WTC11 (cell line): ENCODE measurements around the gene DGKA. TPM values are rescaled to one million over a fixed set of nuclear protein-coding genes. Genes with fewer than 3 reads are reported as not detected.
A peak's percentile ranks its signal among the peaks of the same experiment; 100 is the strongest.

Experiments used
- ATAC-seq: fragments of 200-7000 bp; cut with Tn5 transposase; 2 replicates; pipeline ENCODE4 v1.10.0; 2021; ENCODE audit warnings: mild to moderate bottlenecking, moderate library complexity
- CTCF ChIA-PET: fragments of 300-600 bp; sonication (Branson Sonifier 250); formaldehyde crosslinking; loops from one replicate; lab custom pipeline; 2021; ENCODE audit warnings: antibody characterized with exemption; lab: Charles Lee
- POLR2A ChIA-PET: fragments of 350-600 bp; sonication (Branson Sonifier 250); formaldehyde crosslinking; loops from one replicate; lab custom pipeline; 2021; ENCODE audit warnings: antibody characterized with exemption; lab: Charles Lee
- DNase-seq: peaks from one replicate; pipeline ENCODE4 v3.0.0; 2021; ENCODE audit warnings: low spot score
- H3K27ac Mint-ChIP-seq: 2 replicates; pipeline ENCODE4 v1.8.0; 2021; ENCODE audit warnings: mixed read lengths
- H3K27me3 Mint-ChIP-seq: 2 replicates; pipeline ENCODE4 v1.8.0; 2021; ENCODE audit warnings: low read depth, mild to moderate bottlenecking, moderate library complexity, mixed read lengths
- H3K36me3 Mint-ChIP-seq: 2 replicates; pipeline ENCODE4 v1.8.0; 2021; ENCODE audit warnings: mixed read lengths
- H3K4me1 Mint-ChIP-seq: 2 replicates; pipeline ENCODE4 v1.8.0; 2022; ENCODE audit warnings: mixed read lengths
- H3K4me3 Mint-ChIP-seq: 2 replicates; pipeline ENCODE4 v1.8.0; 2021; ENCODE audit warnings: mild to moderate bottlenecking, moderate library complexity, mixed read lengths
- H3K9me3 Mint-ChIP-seq: 2 replicates; pipeline ENCODE4 v1.8.0; 2021; ENCODE audit warnings: mixed read lengths
- E2F4 ChIP-seq: sonication (generic); formaldehyde crosslinking; IDR thresholded peaks from 2 replicates; pipeline ENCODE4 v1.8.1; 2022; ENCODE audit warnings: low read depth, mild to moderate bottlenecking, moderate library complexity, missing genetic modification reagents, borderline replicate concordance
- FOXP4 ChIP-seq: sonication (generic); formaldehyde crosslinking; IDR thresholded peaks from 2 replicates; pipeline ENCODE4 v1.8.0; 2022; ENCODE audit warnings: mild to moderate bottlenecking, missing genetic modification reagents
- IRF2 ChIP-seq: sonication (generic); formaldehyde crosslinking; IDR thresholded peaks from 2 replicates; pipeline ENCODE4 v1.8.0; 2022; ENCODE audit warnings: low read depth, missing genetic modification reagents, borderline replicate concordance
- JAZF1 ChIP-seq: fragments of 250-450 bp; sonication (Bioruptor Pico); IDR thresholded peaks from 2 replicates; pipeline ENCODE4 v1.9.0; 2021; ENCODE audit warnings: moderate library complexity, mild to moderate bottlenecking, inconsistent platforms
- KAT7 ChIP-seq: sonication (generic); formaldehyde crosslinking; IDR thresholded peaks from 2 replicates; pipeline ENCODE4 v1.8.1; 2023; ENCODE audit warnings: missing genetic modification reagents, mild to moderate bottlenecking, borderline replicate concordance
- NFATC4 ChIP-seq: fragments of 250-450 bp; sonication (Bioruptor Pico); IDR thresholded peaks from 2 replicates; pipeline ENCODE4 v1.9.0; 2021; ENCODE audit warnings: mild to moderate bottlenecking
- NR3C1 ChIP-seq: sonication (generic); formaldehyde crosslinking; conservative IDR thresholded peaks from 2 replicates; pipeline ENCODE4 v1.8.1; 2023; ENCODE audit warnings: low read depth, mild to moderate bottlenecking, missing genetic modification reagents
- ZNF317 ChIP-seq: sonication (generic); formaldehyde crosslinking; IDR thresholded peaks from 2 replicates; pipeline ENCODE4 v1.8.1; 2023; ENCODE audit warnings: low read depth, mild to moderate bottlenecking, moderate library complexity, missing genetic modification reagents, borderline replicate concordance
- ZNF671 ChIP-seq: fragments of 250-450 bp; sonication (Bioruptor Pico); IDR thresholded peaks from 2 replicates; pipeline ENCODE4 v1.8.0; 2021; ENCODE audit warnings: mild to moderate bottlenecking
- total RNA-seq: library from RNA; stranded (reverse); gene quantifications from 3 replicates; pipeline ENCODE4 v1.2.3, GENCODE V29; 2021
- TF ChIP-seq, protein P1 (sequence below): sonication (generic); formaldehyde crosslinking; IDR thresholded peaks from 2 replicates; pipeline ENCODE4 v1.8.1; 2022; ENCODE audit warnings: mild to moderate bottlenecking, missing genetic modification reagents, moderate library complexity, borderline replicate concordance
- TF ChIP-seq, protein P2 (sequence below): sonication (generic); formaldehyde crosslinking; IDR thresholded peaks from 2 replicates; pipeline ENCODE4 v1.8.0; 2022; ENCODE audit warnings: missing genetic modification reagents
- TF ChIP-seq, protein P3 (sequence below): fragments of 250-450 bp; sonication (Bioruptor Pico); IDR thresholded peaks from 2 replicates; pipeline ENCODE4 v1.9.0; 2021; ENCODE audit warnings: mild to moderate bottlenecking

DGKA gene
- total RNA-seq, 1 experiment from 2014 or later: 25.5 TPM

DNA sequence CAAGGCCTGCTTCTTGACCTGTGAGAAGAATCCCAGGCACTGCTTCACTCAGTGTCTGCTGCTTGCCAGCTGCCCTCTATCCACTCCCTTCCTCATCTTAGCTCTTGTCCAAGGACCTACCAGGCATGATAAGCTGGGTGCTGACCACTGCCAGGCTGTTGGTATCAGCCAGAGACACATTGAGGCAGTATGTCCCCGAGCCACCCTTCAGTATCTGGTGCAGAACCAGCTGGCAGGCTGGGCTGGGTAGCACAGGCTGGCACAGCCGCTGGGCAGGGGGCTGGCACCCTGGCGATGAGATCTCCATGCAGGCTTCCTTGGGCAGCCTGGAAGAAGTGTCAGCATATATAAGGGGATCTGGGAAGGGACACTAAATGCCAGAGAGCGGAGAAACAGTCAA, 24.4 kb downstream of the DGKA start:
- Mint-ChIP-seq H3K4me1 (no peaks in the 10 kb centered on the region), H3K4me3 (no peak overlapping the region), H3K9me3 (no peaks in the 10 kb centered on the region), H3K36me3 (peaks cover 19% of the 10 kb centered on the region), H3K27ac (no peak overlapping the region)
- ChIA-PET POLR2A (no interaction called here), CTCF (interaction anchor here (1.4 kb wide), 1 partner anchor 217 kb away, joined by 4 read pairs; no protein-coding TSS in a partner anchor)
- ATAC-seq: no peak
- TF ChIP-seq JAZF1 (no peak), NFATC4 (CRISPR knock-in tag) (no peak), IRF2 (CRISPR knock-in tag) (no peak), FOXP4 (CRISPR knock-in tag) (no peak), KAT7 (no peak), ZNF317 (CRISPR knock-in tag) (no peak), E2F4 (CRISPR knock-in tag) (no peak), ZNF671 (CRISPR knock-in tag) (no peak)
- TF ChIP-seq, protein P1, sequence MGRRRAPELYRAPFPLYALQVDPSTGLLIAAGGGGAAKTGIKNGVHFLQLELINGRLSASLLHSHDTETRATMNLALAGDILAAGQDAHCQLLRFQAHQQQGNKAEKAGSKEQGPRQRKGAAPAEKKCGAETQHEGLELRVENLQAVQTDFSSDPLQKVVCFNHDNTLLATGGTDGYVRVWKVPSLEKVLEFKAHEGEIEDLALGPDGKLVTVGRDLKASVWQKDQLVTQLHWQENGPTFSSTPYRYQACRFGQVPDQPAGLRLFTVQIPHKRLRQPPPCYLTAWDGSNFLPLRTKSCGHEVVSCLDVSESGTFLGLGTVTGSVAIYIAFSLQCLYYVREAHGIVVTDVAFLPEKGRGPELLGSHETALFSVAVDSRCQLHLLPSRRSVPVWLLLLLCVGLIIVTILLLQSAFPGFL (CRISPR knock-in tag): no peak
- TF ChIP-seq, protein P2, sequence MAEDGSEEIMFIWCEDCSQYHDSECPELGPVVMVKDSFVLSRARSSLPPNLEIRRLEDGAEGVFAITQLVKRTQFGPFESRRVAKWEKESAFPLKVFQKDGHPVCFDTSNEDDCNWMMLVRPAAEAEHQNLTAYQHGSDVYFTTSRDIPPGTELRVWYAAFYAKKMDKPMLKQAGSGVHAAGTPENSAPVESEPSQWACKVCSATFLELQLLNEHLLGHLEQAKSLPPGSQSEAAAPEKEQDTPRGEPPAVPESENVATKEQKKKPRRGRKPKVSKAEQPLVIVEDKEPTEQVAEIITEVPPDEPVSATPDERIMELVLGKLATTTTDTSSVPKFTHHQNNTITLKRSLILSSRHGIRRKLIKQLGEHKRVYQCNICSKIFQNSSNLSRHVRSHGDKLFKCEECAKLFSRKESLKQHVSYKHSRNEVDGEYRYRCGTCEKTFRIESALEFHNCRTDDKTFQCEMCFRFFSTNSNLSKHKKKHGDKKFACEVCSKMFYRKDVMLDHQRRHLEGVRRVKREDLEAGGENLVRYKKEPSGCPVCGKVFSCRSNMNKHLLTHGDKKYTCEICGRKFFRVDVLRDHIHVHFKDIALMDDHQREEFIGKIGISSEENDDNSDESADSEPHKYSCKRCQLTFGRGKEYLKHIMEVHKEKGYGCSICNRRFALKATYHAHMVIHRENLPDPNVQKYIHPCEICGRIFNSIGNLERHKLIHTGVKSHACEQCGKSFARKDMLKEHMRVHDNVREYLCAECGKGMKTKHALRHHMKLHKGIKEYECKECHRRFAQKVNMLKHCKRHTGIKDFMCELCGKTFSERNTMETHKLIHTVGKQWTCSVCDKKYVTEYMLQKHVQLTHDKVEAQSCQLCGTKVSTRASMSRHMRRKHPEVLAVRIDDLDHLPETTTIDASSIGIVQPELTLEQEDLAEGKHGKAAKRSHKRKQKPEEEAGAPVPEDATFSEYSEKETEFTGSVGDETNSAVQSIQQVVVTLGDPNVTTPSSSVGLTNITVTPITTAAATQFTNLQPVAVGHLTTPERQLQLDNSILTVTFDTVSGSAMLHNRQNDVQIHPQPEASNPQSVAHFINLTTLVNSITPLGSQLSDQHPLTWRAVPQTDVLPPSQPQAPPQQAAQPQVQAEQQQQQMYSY (CRISPR knock-in tag): no peak
- TF ChIP-seq, protein P3, sequence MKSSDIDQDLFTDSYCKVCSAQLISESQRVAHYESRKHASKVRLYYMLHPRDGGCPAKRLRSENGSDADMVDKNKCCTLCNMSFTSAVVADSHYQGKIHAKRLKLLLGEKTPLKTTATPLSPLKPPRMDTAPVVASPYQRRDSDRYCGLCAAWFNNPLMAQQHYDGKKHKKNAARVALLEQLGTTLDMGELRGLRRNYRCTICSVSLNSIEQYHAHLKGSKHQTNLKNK (CRISPR knock-in tag): no peak
- TF ChIP-seq, all 79 proteins: peak for 0
- H3K27me3 Mint-ChIP-seq: no peaks in the 10 kb centered on the region
- no peak for DNase-seq

DNA sequence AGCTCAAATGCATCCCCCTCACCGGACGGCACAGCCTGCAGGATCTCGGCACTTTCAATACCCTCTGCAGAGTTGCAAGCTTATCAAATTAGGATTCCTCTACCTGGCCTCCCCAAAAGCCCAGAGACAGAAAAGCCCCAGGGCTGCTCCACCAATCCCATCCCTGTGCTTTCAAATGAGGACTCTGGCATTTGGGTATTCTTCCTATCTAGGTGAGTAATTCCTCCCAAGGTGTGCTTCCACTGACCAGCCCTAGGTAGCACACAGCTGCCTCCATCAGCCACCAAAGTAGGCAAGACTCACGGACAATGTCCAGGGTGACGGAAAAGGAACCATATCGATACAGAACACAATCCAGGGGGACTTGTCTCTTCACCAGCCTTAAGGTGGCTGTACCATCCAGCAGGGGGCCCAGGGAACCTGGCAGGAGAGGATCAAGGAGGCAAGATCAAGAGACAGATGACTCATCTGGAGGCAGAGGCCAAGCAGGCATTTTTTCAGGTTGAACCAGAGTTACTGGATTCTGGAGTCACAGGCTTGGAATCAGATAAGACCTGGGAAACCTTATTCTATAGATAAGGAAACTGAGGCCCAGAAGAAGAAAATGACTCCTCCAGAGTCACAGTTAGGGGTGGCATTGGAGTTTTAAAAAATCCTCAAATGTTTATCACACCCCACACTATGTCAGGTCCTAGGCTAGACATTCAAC, 25.0 kb downstream of the DGKA start:
- POLR2A ChIA-PET: no interaction called here

More for the DNA sequence above, 25.0 kb downstream of the DGKA start:
- H3K27ac Mint-ChIP-seq: no peak overlapping the region
- CTCF ChIA-PET: interaction anchor here (1.4 kb wide), 1 partner anchor 218 kb away, joined by 4 read pairs; no protein-coding TSS in a partner anchor
- no peak for TF ChIP-seq NR3C1 (CRISPR knock-in tag)
- DNase-seq (no peak), ATAC-seq (peak; percentile 58)
- H3K4me3 Mint-ChIP-seq: no peak overlapping the region
- no peaks in the 10 kb centered on the region for H3K9me3 Mint-ChIP-seq
- no peaks in the 10 kb centered on the region for H3K4me1 Mint-ChIP-seq
- no peaks in the 10 kb centered on the region for H3K27me3 Mint-ChIP-seq
- H3K36me3 Mint-ChIP-seq: peaks cover 19% of the 10 kb centered on the region
